Naive B cell (primary cell): Measurements from ENCODE around the gene PDGFRB. TPM values are rescaled to one million over a fixed set of nuclear protein-coding genes. Genes with fewer than 3 reads are reported as not detected.

Experiments used
- ATAC-seq, 2 donors: fragments of 150-1000 bp; cut with Tn5 transposase; 2 replicates each; pipeline ENCODE4 v1.10.0; 2021; ENCODE audit warnings: low read depth in 2 of 2, mild to moderate bottlenecking in 2 of 2, moderate library complexity in 2 of 2
- DNase-seq: peaks from one replicate; pipeline ENCODE4 v3.0.0; 2022
- H3K27ac Mint-ChIP-seq, 6 donors: one replicate each; pipeline ENCODE4 v1.8.0; 2020 to 2022; ENCODE audit warnings: mild to moderate bottlenecking in 6 of 6, mixed read lengths in 6 of 6, moderate library complexity in 5 of 6, inconsistent platforms in 2 of 6
- H3K27me3 Mint-ChIP-seq, 3 donors: one replicate each; pipeline ENCODE4 v1.8.0; 2021 to 2022; ENCODE audit warnings: mixed read lengths in 3 of 3, mild to moderate bottlenecking in 1 of 3
- H3K36me3 Mint-ChIP-seq, 2 donors: one replicate each; pipeline ENCODE4 v1.8.0; 2020 to 2022; ENCODE audit warnings: mixed read lengths in 2 of 2, inconsistent platforms in 1 of 2, mild to moderate bottlenecking in 1 of 2
- H3K4me1 Mint-ChIP-seq, 3 donors: one replicate each; pipeline ENCODE4 v1.8.0; 2020 to 2022; ENCODE audit warnings: mixed read lengths in 3 of 3, inconsistent platforms in 1 of 3, mild to moderate bottlenecking in 1 of 3, moderate library complexity in 1 of 3
- H3K4me3 Mint-ChIP-seq, 8 donors: one replicate each; pipeline ENCODE4 v1.8.0; 2020 to 2022; ENCODE audit warnings: mild to moderate bottlenecking in 8 of 8, mixed read lengths in 8 of 8, moderate library complexity in 8 of 8, inconsistent platforms in 2 of 8
- H3K9me3 Mint-ChIP-seq, 7 donors: one replicate each; pipeline ENCODE4 v1.8.0; 2020 to 2022; ENCODE audit warnings: mixed read lengths in 7 of 7, mild to moderate bottlenecking in 5 of 7, inconsistent platforms in 2 of 7, moderate library complexity in 1 of 7
- polyA plus RNA-seq, 6 donors: library from polyadenylated mRNA; unstranded; fragments of 300-500 nt; fragmentation: Illumina TruSeq; gene quantifications; one replicate each; pipeline ENCODE4 v1.2.3, GENCODE V29; 2021; ENCODE audit warnings: low read depth in 6 of 6

The PDGFRB gene
- 1 to 10 TPM in 3 of 6 donors, under 1 TPM in 2, not detected in 1; 0.09 to 1.8 (median 1.1) TPM for polyA plus RNA-seq

DNA sequence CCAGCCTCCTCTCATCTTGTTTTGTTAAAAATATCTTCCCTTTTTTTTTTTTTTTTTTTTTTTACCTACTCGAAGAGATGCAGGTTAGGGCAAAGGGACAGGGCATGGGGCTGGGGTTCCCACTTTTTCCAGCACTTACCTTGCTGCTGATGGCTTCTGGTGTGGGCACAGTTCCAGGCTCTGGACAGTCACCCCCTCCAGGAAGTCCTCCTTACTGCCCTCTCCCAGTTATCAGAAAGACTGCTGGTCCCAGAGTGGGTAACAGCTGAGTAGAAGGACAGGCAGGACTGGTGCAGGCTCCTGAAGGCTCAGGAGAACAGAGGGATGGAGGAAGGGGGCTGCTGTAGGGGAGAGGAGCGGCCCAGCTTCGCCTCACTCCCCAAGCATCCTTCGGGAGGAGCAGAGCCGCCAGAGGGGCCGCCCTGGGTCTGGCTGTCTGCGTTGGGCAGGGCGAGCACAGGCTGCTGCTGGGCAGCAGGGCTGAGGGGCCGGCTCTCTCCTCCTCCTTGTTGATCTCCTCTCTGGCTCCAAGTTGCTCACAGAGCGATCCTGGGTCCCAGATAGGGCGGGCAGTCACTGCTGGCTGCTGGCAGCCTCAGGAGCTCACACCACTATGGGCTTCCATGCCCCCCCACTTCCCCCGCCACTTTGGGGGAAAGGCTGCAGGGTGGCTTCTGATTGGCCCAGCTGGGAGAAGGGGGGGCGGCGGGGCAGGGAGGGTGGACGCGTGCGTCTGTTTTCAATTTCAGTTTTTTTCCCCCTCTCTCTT is at the start of gene PDGFRB:
TSS of gene PDGFRB (minus strand) at position 588 of the 769 bp plus-strand sequence. CDS start 18,798 bp downstream, outside the sequence.
- peaks cover 21 to 28% (median 27%) of the 10 kb centered on the region in 3 donors for H3K4me1 Mint-ChIP-seq
- H3K9me3 Mint-ChIP-seq = no peaks in the 10 kb centered on the region
- peak within 1 kb of the TSS; percentile 91 to 98 (median 96) for H3K4me3 Mint-ChIP-seq
- DNase-seq = peak; percentile 65
- H3K27ac Mint-ChIP-seq = peak within 1 kb of the TSS; percentile 69 to 92 (median 84)
- H3K27me3 Mint-ChIP-seq = peaks cover 0 to 4% (median 0%) of the 10 kb centered on the region in 3 donors
- H3K36me3 Mint-ChIP-seq = no peaks in the 10 kb centered on the region
- peak; percentile 87 to 89 for ATAC-seq

- ATAC-seq (no peak), DNase-seq (no peak)
- H3K4me1 Mint-ChIP-seq = peaks cover 0 to 10% (median 9%) of the 10 kb centered on the region in 3 donors
- H3K4me3 Mint-ChIP-seq = peak overlapping the region in 1 of 8 donors; percentile 60
- peaks cover 0 to 2% (median 0%) of the 10 kb centered on the region in 7 donors for H3K9me3 Mint-ChIP-seq
- H3K27me3 Mint-ChIP-seq = peaks cover 18 to 42% (median 29%) of the 10 kb centered on the region in 3 donors
- no peaks in the 10 kb centered on the region for H3K36me3 Mint-ChIP-seq
- no peak overlapping the region for H3K27ac Mint-ChIP-seq
Measured at GRCh38 chr5:150204590-150204960, 48.9 kb upstream of the PDGFRB start.

DNA sequence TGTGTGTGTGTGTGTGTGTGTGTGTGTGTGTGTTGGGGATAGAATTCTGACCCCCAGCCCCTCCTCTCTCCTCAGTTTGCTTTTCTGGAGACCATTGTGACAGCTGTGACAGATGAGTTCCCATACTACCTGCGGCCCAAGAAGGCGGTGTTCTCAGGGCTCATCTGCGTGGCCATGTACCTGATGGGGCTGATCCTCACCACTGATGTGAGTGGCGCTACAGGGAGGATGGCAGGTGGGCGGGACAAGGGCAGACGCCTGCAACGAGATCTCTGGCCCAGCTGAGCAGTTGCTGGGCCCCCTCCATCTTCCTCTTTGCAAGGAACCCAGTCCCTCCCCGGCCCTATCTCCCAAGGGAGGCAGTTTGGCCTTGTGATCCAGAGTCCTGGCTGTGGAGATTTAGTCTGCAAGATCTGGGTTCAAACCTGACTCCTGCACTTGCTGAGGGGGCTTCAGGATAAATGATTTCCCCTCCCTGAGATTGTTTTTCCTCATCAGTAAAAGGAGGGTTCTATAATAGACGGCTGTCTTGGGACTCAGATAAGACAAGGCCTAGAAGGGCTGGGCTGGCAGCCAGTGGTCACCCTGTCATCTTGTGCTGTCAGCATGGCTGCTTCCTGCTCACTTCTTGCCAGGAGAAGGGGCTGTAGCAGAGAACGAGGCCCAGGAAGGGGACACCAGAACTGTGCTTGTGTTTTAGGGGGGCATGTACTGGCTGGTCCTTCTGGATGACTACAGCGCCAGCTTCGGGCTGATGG is 48.4 kb upstream of the PDGFRB start:
- peaks cover 0 to 5% (median 3%) of the 10 kb centered on the region in 3 donors for H3K4me1 Mint-ChIP-seq
- no peak for DNase-seq
- H3K27me3 Mint-ChIP-seq = peaks cover 18 to 42% (median 29%) of the 10 kb centered on the region in 3 donors
- H3K9me3 Mint-ChIP-seq = peaks cover 0 to 2% (median 0%) of the 10 kb centered on the region in 7 donors
- peak overlapping the region in 1 of 8 donors; percentile 60 for H3K4me3 Mint-ChIP-seq
- H3K36me3 Mint-ChIP-seq = no peaks in the 10 kb centered on the region
- no peak for ATAC-seq
- H3K27ac Mint-ChIP-seq = no peak overlapping the region

DNA sequence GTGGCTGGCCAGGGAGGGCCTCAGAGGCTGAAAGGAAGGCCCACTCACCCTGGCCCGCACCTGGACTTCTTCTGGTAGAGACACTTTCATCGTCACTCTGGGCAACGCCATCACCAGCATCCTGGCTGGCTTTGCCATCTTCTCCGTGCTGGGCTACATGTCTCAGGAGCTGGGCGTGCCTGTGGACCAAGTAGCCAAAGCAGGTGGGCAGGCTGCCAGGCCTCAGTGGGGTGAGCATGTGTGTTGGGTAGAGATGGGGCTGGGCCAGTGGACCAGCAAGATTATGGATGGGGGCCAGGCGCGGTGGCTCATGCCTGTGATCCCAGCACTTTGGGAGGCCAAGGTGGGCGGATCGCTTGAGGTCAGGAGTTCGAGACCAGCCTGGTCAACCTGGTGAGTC is 46.9 kb upstream of the PDGFRB start:
- Mint-ChIP-seq H3K9me3 (no peaks in the 10 kb centered on the region), H3K4me3 (no peak overlapping the region), H3K27me3 (peaks cover 21 to 42% (median 27%) of the 10 kb centered on the region in 3 donors), H3K27ac (no peak overlapping the region), H3K4me1 (no peaks in the 10 kb centered on the region), H3K36me3 (no peaks in the 10 kb centered on the region)
- no peak for DNase-seq
- no peak for ATAC-seq

GRCh38 chr5:150197476-150197875 is 41.8 kb upstream of the PDGFRB start:
- H3K27ac Mint-ChIP-seq = no peak overlapping the region
- ATAC-seq (no peak), DNase-seq (no peak)
- no peaks in the 10 kb centered on the region for H3K9me3 Mint-ChIP-seq
- peaks cover 42 to 77% (median 46%) of the 10 kb centered on the region in 3 donors for H3K27me3 Mint-ChIP-seq
- no peak overlapping the region for H3K4me3 Mint-ChIP-seq
- no peaks in the 10 kb centered on the region for H3K36me3 Mint-ChIP-seq
- no peaks in the 10 kb centered on the region for H3K4me1 Mint-ChIP-seq

DNA sequence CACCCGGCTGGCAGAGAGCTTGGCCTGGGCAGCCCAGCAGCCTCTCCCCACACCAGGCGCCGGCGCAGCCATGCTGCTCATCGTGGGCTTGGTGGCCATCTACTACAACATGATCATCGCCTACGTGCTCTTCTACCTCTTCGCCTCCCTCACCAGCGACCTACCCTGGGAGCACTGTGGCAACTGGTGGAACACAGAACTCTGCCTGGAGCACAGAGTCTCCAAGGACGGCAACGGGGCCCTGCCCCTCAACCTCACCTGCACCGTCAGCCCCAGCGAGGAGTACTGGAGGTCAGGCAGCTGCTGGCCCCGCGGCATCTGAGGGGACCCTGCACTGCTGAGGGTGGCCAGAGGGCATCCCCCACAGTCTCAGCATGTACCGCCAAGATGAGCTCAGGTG is 41.3 kb upstream of the PDGFRB start:
- H3K4me1 Mint-ChIP-seq = no peaks in the 10 kb centered on the region
- H3K27me3 Mint-ChIP-seq = peaks cover 45 to 77% (median 51%) of the 10 kb centered on the region in 3 donors
- no peak overlapping the region for H3K27ac Mint-ChIP-seq
- DNase-seq (no peak), ATAC-seq (no peak)
- no peaks in the 10 kb centered on the region for H3K36me3 Mint-ChIP-seq
- no peaks in the 10 kb centered on the region for H3K9me3 Mint-ChIP-seq
- no peak overlapping the region for H3K4me3 Mint-ChIP-seq

GRCh38 chr5:150196514-150196913 is 40.9 kb upstream of the PDGFRB start:
- no peaks in the 10 kb centered on the region for H3K4me1 Mint-ChIP-seq
- no peaks in the 10 kb centered on the region for H3K9me3 Mint-ChIP-seq
- H3K27me3 Mint-ChIP-seq = peaks cover 49 to 80% (median 56%) of the 10 kb centered on the region in 3 donors
- DNase-seq (no peak), ATAC-seq (no peak)
- no peaks in the 10 kb centered on the region for H3K36me3 Mint-ChIP-seq
- H3K27ac Mint-ChIP-seq = no peak overlapping the region
- no peak overlapping the region for H3K4me3 Mint-ChIP-seq

- Mint-ChIP-seq H3K4me1 (no peaks in the 10 kb centered on the region), H3K36me3 (no peaks in the 10 kb centered on the region), H3K9me3 (no peaks in the 10 kb centered on the region), H3K27ac (no peak overlapping the region), H3K27me3 (peaks cover 53 to 85% (median 62%) of the 10 kb centered on the region in 3 donors), H3K4me3 (peak overlapping the region in 1 of 8 donors; percentile 37)
- ATAC-seq = no peak
- DNase-seq = no peak
Measured at GRCh38 chr5:150195736-150196485, 40.3 kb upstream of the PDGFRB start.

GRCh38 chr5:150192462-150192861 is 36.8 kb upstream of the PDGFRB start:
- Mint-ChIP-seq H3K27ac (no peak overlapping the region), H3K27me3 (peaks cover 47 to 78% (median 71%) of the 10 kb centered on the region in 3 donors), H3K36me3 (no peaks in the 10 kb centered on the region)

DNA sequence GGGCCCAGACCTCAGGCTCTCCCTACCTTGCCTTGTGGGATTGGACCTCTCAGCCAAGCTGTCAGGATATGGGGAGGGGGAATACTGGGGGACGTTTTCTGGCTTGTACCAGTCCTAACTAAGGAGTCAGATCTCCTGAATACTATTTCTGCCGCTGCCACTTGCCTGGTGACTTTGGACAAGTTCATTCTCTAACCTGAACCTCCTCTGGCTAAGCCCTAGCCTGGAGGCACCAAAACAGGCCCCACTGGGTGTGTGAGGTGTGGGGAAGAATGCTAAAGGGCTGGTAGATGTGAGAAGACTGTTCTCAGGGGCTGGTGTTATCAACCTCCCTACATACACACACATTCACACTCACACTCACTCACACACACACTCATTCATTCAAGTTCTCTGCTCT is 35.3 kb upstream of the PDGFRB start:
- DNase-seq (no peak), ATAC-seq (no peak)

More at GRCh38 chr5:150192462-150192861, 36.8 kb upstream of the PDGFRB start:
- ATAC-seq (no peak), DNase-seq (no peak)
- no peaks in the 10 kb centered on the region for H3K4me1 Mint-ChIP-seq
- H3K4me3 Mint-ChIP-seq = no peak overlapping the region
- no peaks in the 10 kb centered on the region for H3K9me3 Mint-ChIP-seq

DNA sequence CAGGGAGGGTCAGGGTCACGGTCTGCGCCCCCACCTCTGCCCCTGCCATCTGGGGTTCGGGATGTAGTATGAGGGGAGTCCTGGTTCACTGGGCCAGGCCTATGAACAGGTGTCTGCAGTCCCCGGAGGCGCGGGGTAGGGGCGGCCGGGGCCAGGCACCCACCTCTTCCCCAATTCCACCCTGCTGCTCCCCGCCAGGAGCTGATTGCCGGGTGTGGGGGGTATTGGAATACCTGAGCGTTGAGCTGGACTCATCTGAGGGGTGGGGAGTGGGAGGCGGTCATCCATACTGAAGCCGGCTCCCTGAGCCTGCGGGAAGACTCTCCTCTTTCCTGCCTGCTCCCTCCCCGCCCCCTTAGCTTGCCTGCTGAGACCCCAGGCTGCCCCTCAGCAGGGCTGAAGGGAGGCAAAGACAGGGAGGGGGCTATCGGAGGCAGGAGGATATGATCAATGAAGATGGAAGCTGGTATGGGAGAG is 34.9 kb upstream of the PDGFRB start:
- Mint-ChIP-seq H3K9me3 (no peaks in the 10 kb centered on the region), H3K36me3 (no peaks in the 10 kb centered on the region), H3K4me1 (no peaks in the 10 kb centered on the region), H3K27me3 (peaks cover 48 to 79% (median 71%) of the 10 kb centered on the region in 3 donors), H3K27ac (no peak overlapping the region), H3K4me3 (no peak overlapping the region)
- no peak for DNase-seq
- ATAC-seq = no peak

More for the DNA sequence above, 35.3 kb upstream of the PDGFRB start:
- H3K27me3 Mint-ChIP-seq = peaks cover 52 to 77% (median 76%) of the 10 kb centered on the region in 3 donors
- H3K4me3 Mint-ChIP-seq = peak overlapping the region in 1 of 8 donors; percentile 8
- H3K27ac Mint-ChIP-seq = no peak overlapping the region
- H3K4me1 Mint-ChIP-seq = no peaks in the 10 kb centered on the region
- no peaks in the 10 kb centered on the region for H3K36me3 Mint-ChIP-seq
- no peaks in the 10 kb centered on the region for H3K9me3 Mint-ChIP-seq

- DNase-seq = no peak
- no peaks in the 10 kb centered on the region for H3K9me3 Mint-ChIP-seq
- ATAC-seq = no peak
- peaks cover 45 to 73% (median 67%) of the 10 kb centered on the region in 3 donors for H3K27me3 Mint-ChIP-seq
- no peak within 1 kb of the TSS for H3K4me3 Mint-ChIP-seq
- no peaks in the 10 kb centered on the region for H3K36me3 Mint-ChIP-seq
- no peaks in the 10 kb centered on the region for H3K4me1 Mint-ChIP-seq
- H3K27ac Mint-ChIP-seq = no peak within 1 kb of the TSS
Measured at GRCh38 chr5:150189728-150190502, 34.3 kb upstream of the PDGFRB start, which contains the start of gene SLC6A7. Gene SLC6A7 (plus strand): TSS chr5:150190062. CDS start chr5:150190328, 266 bp downstream.
